Activated CD8-positive, alpha-beta T cell treated with anti-CD3 and anti-CD28 coated beads for 36 hours (primary cell): ENCODE results near the gene TACR1. TPM values are rescaled to one million over a fixed set of nuclear protein-coding genes. Genes with fewer than 3 reads are reported as not detected.

Source experiments
- ATAC-seq: fragments of 200-7000 bp; cut with Tn5 transposase; one replicate; pipeline ENCODE4 v1.10.0; 2021; ENCODE audit warnings: mild to moderate bottlenecking, moderate library complexity
- CTCF ChIA-PET: fragments of 350-600 bp; sonication (Branson Sonifier 250); formaldehyde crosslinking; loops from one replicate; lab custom pipeline; 2021; ENCODE audit warnings: antibody characterized with exemption; lab: Charles Lee
- POLR2A ChIA-PET: fragments of 350-600 bp; sonication (Branson Sonifier 250); formaldehyde crosslinking; loops from one replicate; lab custom pipeline; 2021; ENCODE audit warnings: antibody characterized with exemption; lab: Charles Lee
- DNase-seq: peaks from one replicate; pipeline ENCODE4 v3.0.0-alpha.2; 2020
- H3K27ac Mint-ChIP-seq: one replicate; pipeline ENCODE4 v1.8.0; 2021; ENCODE audit warnings: mild to moderate bottlenecking, mixed read lengths
- H3K27me3 Mint-ChIP-seq: one replicate; pipeline ENCODE4 v1.8.0; 2021; ENCODE audit warnings: mixed read lengths
- H3K36me3 Mint-ChIP-seq: one replicate; pipeline ENCODE4 v1.8.0; 2021; ENCODE audit warnings: low read depth, mixed read lengths
- H3K4me1 Mint-ChIP-seq: one replicate; pipeline ENCODE4 v1.8.0; 2021; ENCODE audit warnings: low read depth, mixed read lengths
- H3K4me3 Mint-ChIP-seq: one replicate; pipeline ENCODE4 v1.8.0; 2021; ENCODE audit warnings: mild to moderate bottlenecking, moderate library complexity, mixed read lengths
- H3K9me3 Mint-ChIP-seq: one replicate; pipeline ENCODE4 v1.8.0; 2021; ENCODE audit warnings: mixed read lengths
- CTCF ChIP-seq: fragments of 200-600 bp; IDR thresholded peaks from one replicate; pipeline ENCODE4 v1.8.0; 2022; ENCODE audit warnings: antibody characterized with exemption, mild to moderate bottlenecking
- intact Hi-C: fragments of 100-400 bp; cut with micrococcal nuclease; formaldehyde crosslinking; loops from one replicate; pipeline ENCODE4 v1.10.0; 2022
- total RNA-seq, 2 experiments: library from RNA; stranded (reverse); gene quantifications; one replicate each; pipeline ENCODE4 v1.2.3, GENCODE V29; 2021

Gene TACR1
- total RNA-seq, 2 experiments from 2014 or later: not detected

- Mint-ChIP-seq H3K9me3 (peaks cover 22% of the 10 kb centered on the region), H3K4me1 (no peaks in the 10 kb centered on the region), H3K4me3 (no peak overlapping the region), H3K27me3 (no peaks in the 10 kb centered on the region), H3K36me3 (peaks cover 5% of the 10 kb centered on the region), H3K27ac (no peak overlapping the region)
- DNase-seq (no peak), ATAC-seq (no peak)
- CTCF ChIA-PET: no interaction called here
- POLR2A ChIA-PET: no interaction called here
- intact Hi-C loops: no loop called here
- no peak for TF ChIP-seq CTCF
Observed at GRCh38 chr2:75238670-75239330, 39.5 kb upstream of the TACR1 start.

GRCh38 chr2:75237296-75237695, 38.0 kb upstream of the TACR1 start:
- Mint-ChIP-seq H3K4me1 (no peaks in the 10 kb centered on the region), H3K4me3 (no peak overlapping the region), H3K36me3 (peaks cover 3% of the 10 kb centered on the region), H3K27me3 (no peaks in the 10 kb centered on the region), H3K27ac (no peak overlapping the region), H3K9me3 (peaks cover 24% of the 10 kb centered on the region)
- TF ChIP-seq CTCF: no peak
- DNase-seq: no peak
- ChIA-PET CTCF (no interaction called here), POLR2A (no interaction called here)
- intact Hi-C loops: no loop called here
- ATAC-seq: no peak

DNA sequence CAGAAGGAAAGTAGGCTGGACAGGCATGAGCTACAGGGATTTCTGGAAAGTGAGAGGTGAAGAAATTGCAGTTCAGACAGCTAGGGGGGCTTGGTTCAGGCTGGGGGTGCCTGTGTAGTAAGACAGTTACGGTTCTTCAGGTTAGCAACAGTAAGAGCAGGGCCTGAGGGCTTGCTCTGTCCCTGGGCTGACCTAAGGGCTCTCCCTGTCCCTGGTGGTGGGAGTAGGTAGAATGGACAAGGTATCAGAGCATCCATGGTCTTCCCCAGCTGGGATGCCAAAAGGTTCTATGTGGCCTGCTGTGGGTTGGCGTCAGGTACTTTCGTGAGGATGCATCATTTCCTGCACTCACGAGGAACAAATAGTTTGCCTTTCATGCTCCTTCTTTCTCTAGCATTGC, 34.6 kb upstream of the TACR1 start:
- DNase-seq (no peak), ATAC-seq (no peak)
- no peaks in the 10 kb centered on the region for H3K27me3 Mint-ChIP-seq
- TF ChIP-seq CTCF: no peak
- H3K4me3 Mint-ChIP-seq: no peak overlapping the region
- H3K9me3 Mint-ChIP-seq: peaks cover 19% of the 10 kb centered on the region
- H3K36me3 Mint-ChIP-seq: peaks cover 3% of the 10 kb centered on the region
- no peaks in the 10 kb centered on the region for H3K4me1 Mint-ChIP-seq
- ChIA-PET CTCF (no interaction called here), POLR2A (no interaction called here)
- intact Hi-C loops: no loop called here
- no peak overlapping the region for H3K27ac Mint-ChIP-seq

GRCh38 chr2:75226617-75227016, 27.3 kb upstream of the TACR1 start:
- ChIA-PET POLR2A (no interaction called here), CTCF (no interaction called here)
- Mint-ChIP-seq H3K4me1 (no peaks in the 10 kb centered on the region), H3K36me3 (no peaks in the 10 kb centered on the region), H3K4me3 (no peak overlapping the region), H3K27me3 (no peaks in the 10 kb centered on the region), H3K27ac (no peak overlapping the region), H3K9me3 (peaks cover 1% of the 10 kb centered on the region)
- no peak for DNase-seq
- no peak for ATAC-seq
- no peak for TF ChIP-seq CTCF
- intact Hi-C loops: no loop called here

DNA sequence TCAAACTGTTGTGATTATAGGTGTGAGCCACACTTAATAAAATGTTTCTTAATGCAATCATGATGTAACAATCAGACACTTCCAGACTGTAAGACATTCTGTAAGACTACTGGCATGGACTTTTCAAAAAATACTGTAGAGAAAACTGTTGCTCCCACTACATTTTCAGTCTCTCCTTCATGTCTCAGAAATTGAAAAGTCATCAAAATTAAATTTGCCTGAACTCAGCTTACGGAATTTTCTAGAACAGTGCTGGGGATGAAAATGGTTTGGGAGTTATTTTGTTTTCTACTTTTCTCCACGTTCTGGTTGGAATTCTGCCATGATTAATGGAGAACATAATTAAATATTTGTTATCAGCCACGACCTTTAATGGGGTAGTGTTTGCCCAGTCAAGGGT, 26.8 kb upstream of the TACR1 start:
- ATAC-seq (no peak), DNase-seq (no peak)
- no peaks in the 10 kb centered on the region for H3K36me3 Mint-ChIP-seq
- H3K4me1 Mint-ChIP-seq: no peaks in the 10 kb centered on the region
- H3K27me3 Mint-ChIP-seq: no peaks in the 10 kb centered on the region
- POLR2A ChIA-PET: no interaction called here
- intact Hi-C loops: no loop called here
- CTCF ChIA-PET: no interaction called here
- no peak for TF ChIP-seq CTCF
- no peak overlapping the region for H3K27ac Mint-ChIP-seq
- H3K9me3 Mint-ChIP-seq: no peaks in the 10 kb centered on the region
- H3K4me3 Mint-ChIP-seq: no peak overlapping the region
